ENCODE data around the gene ARHGAP22.

Gene ARHGAP22

GRCh38 chr10:48508791-48509772 lies 95.8 kb downstream of the ARHGAP22 start:
- no peak overlapping the region for H3K27ac ChIP-seq
- TF ChIP-seq, protein P1, sequence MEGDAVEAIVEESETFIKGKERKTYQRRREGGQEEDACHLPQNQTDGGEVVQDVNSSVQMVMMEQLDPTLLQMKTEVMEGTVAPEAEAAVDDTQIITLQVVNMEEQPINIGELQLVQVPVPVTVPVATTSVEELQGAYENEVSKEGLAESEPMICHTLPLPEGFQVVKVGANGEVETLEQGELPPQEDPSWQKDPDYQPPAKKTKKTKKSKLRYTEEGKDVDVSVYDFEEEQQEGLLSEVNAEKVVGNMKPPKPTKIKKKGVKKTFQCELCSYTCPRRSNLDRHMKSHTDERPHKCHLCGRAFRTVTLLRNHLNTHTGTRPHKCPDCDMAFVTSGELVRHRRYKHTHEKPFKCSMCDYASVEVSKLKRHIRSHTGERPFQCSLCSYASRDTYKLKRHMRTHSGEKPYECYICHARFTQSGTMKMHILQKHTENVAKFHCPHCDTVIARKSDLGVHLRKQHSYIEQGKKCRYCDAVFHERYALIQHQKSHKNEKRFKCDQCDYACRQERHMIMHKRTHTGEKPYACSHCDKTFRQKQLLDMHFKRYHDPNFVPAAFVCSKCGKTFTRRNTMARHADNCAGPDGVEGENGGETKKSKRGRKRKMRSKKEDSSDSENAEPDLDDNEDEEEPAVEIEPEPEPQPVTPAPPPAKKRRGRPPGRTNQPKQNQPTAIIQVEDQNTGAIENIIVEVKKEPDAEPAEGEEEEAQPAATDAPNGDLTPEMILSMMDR (IDR thresholded peaks at IDR 0.05): no peak
- no peak for TF ChIP-seq ZFX (IDR thresholded peaks at IDR 0.05; ENCODE audit: borderline replicate concordance)

DNA sequence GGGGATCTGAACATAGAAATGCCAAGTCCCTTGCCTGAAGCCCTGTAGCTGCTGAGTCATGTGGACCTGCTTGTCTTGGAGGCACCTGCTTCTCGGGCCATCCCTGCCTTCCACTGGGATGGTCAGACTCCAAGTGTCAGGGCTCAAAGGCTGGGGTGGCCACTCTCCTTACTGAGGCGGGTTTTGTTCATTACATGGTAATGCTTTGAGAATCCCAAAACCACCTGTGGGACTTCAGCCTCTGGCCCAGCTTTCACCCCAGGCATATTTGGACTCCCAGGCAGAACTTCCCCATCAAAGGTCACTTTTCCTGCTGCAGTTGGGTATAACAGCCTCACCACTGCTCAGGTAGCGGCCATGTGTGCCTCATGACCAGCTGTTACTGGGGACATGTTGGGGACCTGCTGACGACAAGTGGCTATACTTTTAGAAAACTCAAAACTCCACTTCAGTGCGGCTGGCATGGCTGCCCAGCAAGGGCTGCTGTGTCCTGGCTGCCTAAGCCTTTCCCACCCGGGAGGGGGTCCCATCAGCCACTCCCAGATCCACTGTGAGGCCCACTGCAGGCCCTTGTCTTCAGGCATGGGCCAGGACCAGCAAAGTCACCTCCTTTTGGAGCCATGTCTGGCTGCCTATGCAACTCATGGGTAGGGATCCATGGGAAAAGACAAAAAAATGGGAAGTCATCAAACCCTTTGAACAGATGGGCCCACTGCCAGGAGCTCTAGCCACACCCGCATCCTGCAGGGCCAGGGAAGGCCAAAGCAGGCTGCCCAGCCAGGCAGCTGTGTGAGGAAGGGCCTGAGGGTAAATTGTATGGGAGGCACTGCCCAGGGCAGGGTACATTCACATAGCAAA lies 96.7 kb downstream of the ARHGAP22 start:
- H3K27ac ChIP-seq: no peak overlapping the region
- TF ChIP-seq ZFX (IDR thresholded peaks at IDR 0.05; ENCODE audit: borderline replicate concordance): no peak

- TF ChIP-seq, protein P1 (IDR thresholded peaks at IDR 0.05): no peak
- no peak for TF ChIP-seq ZFX (IDR thresholded peaks at IDR 0.05; ENCODE audit: borderline replicate concordance)
- no peak overlapping the region for H3K27ac ChIP-seq
Measured at GRCh38 chr10:48507494-48507893, 97.4 kb downstream of the ARHGAP22 start.

DNA sequence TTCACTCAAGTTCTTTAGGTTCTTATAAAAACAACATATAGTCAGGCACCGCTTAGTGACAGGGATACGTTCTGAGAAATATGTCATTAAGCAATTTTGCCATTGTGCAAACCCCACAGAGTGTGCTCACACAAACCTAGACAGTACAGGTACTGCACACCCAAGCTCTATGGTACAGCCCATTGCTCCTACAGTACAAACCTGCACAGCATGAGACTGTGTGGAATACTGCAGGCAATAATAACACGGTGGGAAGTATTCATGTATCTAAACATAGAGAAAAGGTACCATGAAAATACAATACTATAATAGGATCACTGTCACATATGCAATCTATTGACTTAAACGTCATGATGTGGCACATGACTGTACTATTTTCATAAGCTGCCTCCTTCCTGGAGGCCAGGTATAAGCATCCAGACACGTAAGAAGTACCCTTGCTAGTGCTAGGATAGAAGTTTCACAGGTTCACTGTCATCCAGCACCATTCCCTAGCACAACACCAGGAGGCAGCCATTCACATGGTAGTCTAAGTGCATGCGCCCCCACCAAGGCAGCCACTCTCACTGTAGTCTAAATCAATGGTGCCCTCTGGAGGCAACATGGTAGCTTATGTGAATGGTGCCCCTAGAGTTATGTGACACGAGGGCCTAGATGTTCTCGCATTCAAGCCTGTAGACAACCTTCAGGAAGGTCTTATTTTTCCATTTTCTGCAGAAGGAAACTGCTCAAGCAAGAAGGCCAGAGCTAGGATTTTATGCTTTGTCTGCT lies 98.5 kb downstream of the ARHGAP22 start:
- TF ChIP-seq, protein P1 (IDR thresholded peaks at IDR 0.05): peak; percentile 53
- no peak for TF ChIP-seq ZFX (IDR thresholded peaks at IDR 0.05; ENCODE audit: borderline replicate concordance)
- no peak overlapping the region for H3K27ac ChIP-seq

DNA sequence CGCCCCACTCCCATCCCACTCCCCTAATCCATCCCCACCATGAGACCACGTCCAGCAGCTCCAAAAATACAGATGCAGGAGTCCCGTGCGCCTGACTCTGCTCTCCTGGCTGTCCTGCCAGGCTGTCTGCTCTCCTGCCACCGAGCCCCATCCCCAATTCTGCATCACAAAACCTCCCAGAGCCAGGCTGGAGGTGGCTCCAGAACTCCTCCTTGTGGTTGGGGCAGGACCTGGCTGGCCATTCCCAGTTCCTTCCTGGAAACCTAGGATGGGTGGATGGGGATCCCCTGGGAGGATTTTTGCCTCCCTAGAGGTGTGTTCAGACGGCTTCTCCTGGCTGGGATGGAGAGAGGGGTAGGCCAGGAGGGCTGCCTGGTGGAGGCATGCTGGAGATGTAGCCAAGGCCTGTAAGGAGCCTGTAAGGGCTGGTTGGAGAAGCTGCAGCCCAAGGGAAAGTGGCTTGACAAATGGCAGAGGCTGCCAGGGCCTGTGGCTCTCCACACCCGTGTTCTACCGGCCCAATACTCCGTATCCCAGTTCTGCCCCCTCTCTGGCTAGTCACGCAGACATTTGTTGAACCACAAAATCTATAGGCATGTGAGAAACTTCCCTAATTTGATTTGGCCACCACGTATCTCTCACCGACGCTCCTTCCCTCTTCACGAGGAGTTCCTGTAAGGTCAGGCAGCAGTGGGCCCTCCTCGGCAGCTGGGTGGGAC lies 99.3 kb downstream of the ARHGAP22 start:
- H3K27ac ChIP-seq: no peak overlapping the region
- no peak for TF ChIP-seq ZFX (IDR thresholded peaks at IDR 0.05; ENCODE audit: borderline replicate concordance)
- TF ChIP-seq, protein P1 (IDR thresholded peaks at IDR 0.05): no peak

- TF ChIP-seq ZFX (IDR thresholded peaks at IDR 0.05; ENCODE audit: borderline replicate concordance): no peak
- TF ChIP-seq, protein P1 (IDR thresholded peaks at IDR 0.05): no peak
- no peak overlapping the region for H3K27ac ChIP-seq
Measured at GRCh38 chr10:48504141-48504885, 100.6 kb downstream of the ARHGAP22 start.
